Neural progenitor cell (in vitro differentiated cells): ENCODE measurements around the gene SUCO.

Experiments used
- EZH2 ChIP-seq: fragments of 200-600 bp; sonication (generic); IDR thresholded peaks from 2 replicates; pipeline ENCODE4 v1.6.1; 2017; ENCODE audit warnings: antibody characterized with exemption, mild to moderate bottlenecking, moderate library complexity
- EZH2phosphoT487 ChIP-seq: fragments of 200-600 bp; sonication (generic); IDR thresholded peaks from 2 replicates; pipeline ENCODE4 v1.6.1; 2017; ENCODE audit warnings: antibody characterized with exemption
- TF ChIP-seq, protein P1 (sequence below): fragments of 200-600 bp; sonication (generic); IDR thresholded peaks from 2 replicates; pipeline ENCODE4 v1.5.1; 2017; ENCODE audit warnings: antibody characterized with exemption, mild to moderate bottlenecking

DNA sequence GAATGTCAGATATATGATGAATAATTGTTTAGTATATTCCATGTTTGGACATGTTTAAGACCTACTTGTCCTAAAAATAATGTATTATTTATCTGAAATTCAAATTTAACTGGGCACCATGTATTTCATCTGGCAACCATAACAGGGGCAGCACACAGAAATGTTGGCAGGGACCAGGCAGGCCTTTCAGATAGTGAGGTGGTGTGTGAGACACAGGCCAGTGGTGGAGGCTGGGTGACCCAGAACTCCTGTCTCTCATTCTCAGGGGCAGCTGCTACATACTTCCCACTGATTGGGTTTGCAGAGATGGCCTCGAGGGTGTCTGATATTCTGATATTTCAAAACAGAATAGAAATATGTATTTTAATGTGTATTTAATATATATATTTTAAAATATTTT lies 124.6 kb downstream of the SUCO start:
- TF ChIP-seq, protein P1, sequence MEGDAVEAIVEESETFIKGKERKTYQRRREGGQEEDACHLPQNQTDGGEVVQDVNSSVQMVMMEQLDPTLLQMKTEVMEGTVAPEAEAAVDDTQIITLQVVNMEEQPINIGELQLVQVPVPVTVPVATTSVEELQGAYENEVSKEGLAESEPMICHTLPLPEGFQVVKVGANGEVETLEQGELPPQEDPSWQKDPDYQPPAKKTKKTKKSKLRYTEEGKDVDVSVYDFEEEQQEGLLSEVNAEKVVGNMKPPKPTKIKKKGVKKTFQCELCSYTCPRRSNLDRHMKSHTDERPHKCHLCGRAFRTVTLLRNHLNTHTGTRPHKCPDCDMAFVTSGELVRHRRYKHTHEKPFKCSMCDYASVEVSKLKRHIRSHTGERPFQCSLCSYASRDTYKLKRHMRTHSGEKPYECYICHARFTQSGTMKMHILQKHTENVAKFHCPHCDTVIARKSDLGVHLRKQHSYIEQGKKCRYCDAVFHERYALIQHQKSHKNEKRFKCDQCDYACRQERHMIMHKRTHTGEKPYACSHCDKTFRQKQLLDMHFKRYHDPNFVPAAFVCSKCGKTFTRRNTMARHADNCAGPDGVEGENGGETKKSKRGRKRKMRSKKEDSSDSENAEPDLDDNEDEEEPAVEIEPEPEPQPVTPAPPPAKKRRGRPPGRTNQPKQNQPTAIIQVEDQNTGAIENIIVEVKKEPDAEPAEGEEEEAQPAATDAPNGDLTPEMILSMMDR, result no peak
- TF ChIP-seq EZH2, result no peak
- TF ChIP-seq EZH2phosphoT487, result no peak
